Subcutaneous abdominal adipose tissue (tissue), 5 donors: ENCODE data around the gene RANBP17.

ENCODE experiments used
- H3K27ac ChIP-seq: one replicate; pipeline ENCODE4 v1.7.0; 2013; ENCODE audit warnings: low read depth, mild to moderate bottlenecking, inconsistent platforms, low read length, moderate library complexity
- H3K27me3 ChIP-seq, 5 donors: one replicate each; pipeline ENCODE4 v1.7.0; 2013; ENCODE audit warnings: low read length in 5 of 5, inconsistent platforms in 1 of 5; ENCODE audit not compliant: control insufficient read depth in 5 of 5, insufficient read depth in 4 of 5
- H3K36me3 ChIP-seq, 5 donors: one replicate each; pipeline ENCODE4 v1.7.0; 2013; ENCODE audit warnings: low read length in 5 of 5; ENCODE audit not compliant: control insufficient read depth in 5 of 5, insufficient read depth in 5 of 5
- H3K4me1 ChIP-seq, 5 donors: one replicate each; pipeline ENCODE4 v1.7.0; 2013; ENCODE audit warnings: low read length in 5 of 5, mild to moderate bottlenecking in 3 of 5, moderate library complexity in 1 of 5; ENCODE audit not compliant: control insufficient read depth in 5 of 5, insufficient read depth in 5 of 5
- H3K4me3 ChIP-seq, 5 donors: one replicate each; pipeline ENCODE4 v1.7.0; 2013; ENCODE audit warnings: low read length in 5 of 5, low read depth in 1 of 5
- H3K9ac ChIP-seq, 5 donors: one replicate each; pipeline ENCODE4 v1.7.0; 2013; ENCODE audit warnings: low read length in 5 of 5, mild to moderate bottlenecking in 4 of 5, moderate library complexity in 3 of 5
- H3K9me3 ChIP-seq, 5 donors: one replicate each; pipeline ENCODE4 v1.7.0; 2013; ENCODE audit warnings: low read length in 5 of 5; ENCODE audit not compliant: control insufficient read depth in 5 of 5
- donor health status: healthy.
- donor health status: healthy.
- donor health status: healthy.
- donor health status: healthy.
- donor health status: healthy.

The RANBP17 gene

GRCh38 chr5:171344936-171345608 lies 483.3 kb downstream of the RANBP17 start:
- H3K9me3 ChIP-seq, result no peaks in the 10 kb centered on the region
- no peaks in the 10 kb centered on the region for H3K36me3 ChIP-seq
- H3K9ac ChIP-seq, result no peak overlapping the region

More at GRCh38 chr5:171344936-171345608, 483.3 kb downstream of the RANBP17 start:
- no peak overlapping the region for H3K4me3 ChIP-seq
- no peak overlapping the region for H3K27ac ChIP-seq
- H3K4me1 ChIP-seq, result no peaks in the 10 kb centered on the region
- H3K27me3 ChIP-seq, result no peaks in the 10 kb centered on the region
